NCI-H510A treated with DMSO at 0.1 percent for 48 hours (cell line): ENCODE measurements around the gene RFX8.

ENCODE experiments used
- DNase-seq: peaks from one replicate; lab custom pipeline; 2025; lab: John Stamatoyannopoulos, UW

RFX8 gene

DNA sequence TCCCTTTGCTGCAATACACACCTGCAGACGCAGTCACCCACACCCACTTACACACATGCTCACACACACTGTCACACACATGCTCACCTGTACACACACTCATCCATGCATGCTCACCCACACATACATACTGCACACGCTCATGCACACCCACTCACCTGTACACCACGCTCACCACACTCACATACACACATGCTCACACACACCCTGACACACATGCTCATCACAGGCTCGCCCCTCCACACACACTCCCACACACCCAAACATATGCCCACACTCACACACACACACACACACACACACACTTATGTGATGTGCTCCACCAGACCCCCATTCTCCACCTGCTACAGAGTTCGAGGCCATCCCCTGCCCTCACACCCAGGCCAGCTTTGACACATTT is 64.8 kb downstream of the RFX8 start:
- no peak for DNase-seq

DNA sequence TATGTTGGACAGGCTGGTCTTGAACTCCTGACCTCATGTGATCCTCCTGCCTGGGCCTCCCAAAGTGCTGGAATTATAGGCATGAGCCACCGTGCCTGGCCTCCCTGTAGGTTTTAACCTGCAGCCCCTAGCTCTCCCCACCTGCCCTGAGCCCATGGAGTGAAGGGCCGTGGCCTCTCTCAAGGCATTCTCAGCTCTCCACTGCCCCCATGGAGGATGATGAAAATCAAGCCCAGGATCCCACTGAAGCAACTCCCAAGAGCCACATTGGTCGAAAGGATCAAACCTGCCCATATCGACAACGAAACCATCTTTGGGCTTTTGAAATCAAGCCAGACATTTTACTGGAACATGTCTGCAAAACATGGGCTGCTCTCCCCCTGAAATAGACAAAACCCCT is 65.2 kb downstream of the RFX8 start:
- DNase-seq = no peak

DNA sequence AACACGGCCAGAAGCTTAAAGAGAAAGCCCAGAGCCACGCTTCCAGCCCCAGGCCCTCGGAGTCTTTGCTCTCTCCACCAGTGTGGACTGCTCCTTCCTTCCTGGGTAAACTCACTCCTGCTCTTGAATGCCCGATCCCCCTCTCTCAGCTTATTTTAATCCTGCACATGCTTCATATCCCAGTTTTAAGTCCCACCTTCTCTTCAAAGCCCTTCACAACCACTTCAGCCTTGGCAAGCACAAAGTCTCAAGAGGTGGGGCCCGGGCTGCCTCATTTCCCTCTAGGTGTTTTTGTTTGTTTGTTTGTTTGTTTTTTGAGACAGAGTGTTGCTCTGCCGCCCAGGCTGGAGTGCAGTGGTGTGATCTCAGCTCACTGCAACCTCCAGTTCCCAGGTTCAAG is 66.0 kb downstream of the RFX8 start:
- peak; percentile 12 for DNase-seq

DNA sequence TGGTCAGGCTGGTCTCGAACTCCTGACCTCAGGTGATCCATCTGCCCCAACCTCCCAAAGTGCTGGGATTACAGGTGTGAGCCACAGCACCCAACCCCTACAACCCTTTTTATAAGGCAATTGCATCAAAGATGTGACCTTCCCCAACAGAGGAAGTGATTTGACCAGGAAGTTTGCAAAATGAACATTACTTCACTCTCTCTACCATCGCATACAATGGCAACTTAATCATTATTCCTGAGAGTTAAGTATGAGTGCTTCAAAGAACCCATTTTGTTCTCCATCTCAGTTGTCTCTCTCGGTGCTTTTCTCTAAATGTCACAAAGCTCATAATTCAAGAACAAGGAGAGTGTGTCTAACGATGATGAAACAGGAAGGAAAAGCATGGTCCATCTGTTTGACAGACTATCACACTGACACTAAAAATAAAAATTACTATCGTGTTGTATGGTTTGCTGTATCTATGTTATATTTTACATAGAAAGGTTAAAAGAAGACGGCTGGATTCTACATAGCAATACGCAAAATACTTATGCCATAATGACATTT is 69.5 kb downstream of the RFX8 start:
- DNase-seq = no peak

DNA sequence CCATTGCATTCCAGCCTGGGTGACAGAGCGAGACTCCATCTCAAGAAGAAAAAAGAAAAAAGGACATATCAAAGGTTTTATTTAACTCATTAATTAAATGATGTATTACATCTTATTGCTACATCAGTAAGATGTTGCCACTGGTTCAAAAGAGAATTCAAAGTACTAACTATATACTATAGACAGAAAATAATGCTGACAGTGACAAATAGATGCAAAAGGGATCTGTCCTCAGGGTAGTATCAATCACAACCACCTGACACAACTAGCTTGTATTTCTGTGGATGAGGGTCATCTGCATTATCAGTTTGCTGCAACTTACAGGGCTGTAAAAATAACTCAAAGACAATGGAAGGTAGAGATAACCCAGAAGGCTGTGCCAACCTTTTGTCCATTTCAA is 71.2 kb downstream of the RFX8 start:
- no peak for DNase-seq

GRCh38 chr2:101402630-101403029 is 72.3 kb downstream of the RFX8 start:
- no peak for DNase-seq

- no peak for DNase-seq
Observed at GRCh38 chr2:101401906-101402305, 73.0 kb downstream of the RFX8 start.

DNA sequence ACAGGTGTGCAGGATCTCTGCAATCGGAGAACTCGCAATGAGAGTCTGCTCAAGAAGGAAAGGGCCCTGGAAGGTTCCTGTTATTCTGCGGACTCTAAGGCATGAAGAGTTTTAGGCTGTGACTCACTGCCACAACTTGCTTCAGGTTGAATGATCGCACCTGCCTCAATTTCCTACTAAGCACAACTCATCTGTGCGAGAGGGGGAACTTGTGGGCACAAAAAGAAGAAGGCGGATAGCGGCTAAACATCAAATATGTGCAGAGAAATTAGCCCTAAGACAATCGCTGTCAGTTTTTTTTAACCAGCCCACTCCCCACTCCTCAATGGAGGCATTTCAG is 73.6 kb downstream of the RFX8 start:
- DNase-seq = no peak

GRCh38 chr2:101400506-101401325 is 74.2 kb downstream of the RFX8 start:
- no peak for DNase-seq

GRCh38 chr2:101400048-101400447 is 74.9 kb downstream of the RFX8 start:
- no peak for DNase-seq

DNA sequence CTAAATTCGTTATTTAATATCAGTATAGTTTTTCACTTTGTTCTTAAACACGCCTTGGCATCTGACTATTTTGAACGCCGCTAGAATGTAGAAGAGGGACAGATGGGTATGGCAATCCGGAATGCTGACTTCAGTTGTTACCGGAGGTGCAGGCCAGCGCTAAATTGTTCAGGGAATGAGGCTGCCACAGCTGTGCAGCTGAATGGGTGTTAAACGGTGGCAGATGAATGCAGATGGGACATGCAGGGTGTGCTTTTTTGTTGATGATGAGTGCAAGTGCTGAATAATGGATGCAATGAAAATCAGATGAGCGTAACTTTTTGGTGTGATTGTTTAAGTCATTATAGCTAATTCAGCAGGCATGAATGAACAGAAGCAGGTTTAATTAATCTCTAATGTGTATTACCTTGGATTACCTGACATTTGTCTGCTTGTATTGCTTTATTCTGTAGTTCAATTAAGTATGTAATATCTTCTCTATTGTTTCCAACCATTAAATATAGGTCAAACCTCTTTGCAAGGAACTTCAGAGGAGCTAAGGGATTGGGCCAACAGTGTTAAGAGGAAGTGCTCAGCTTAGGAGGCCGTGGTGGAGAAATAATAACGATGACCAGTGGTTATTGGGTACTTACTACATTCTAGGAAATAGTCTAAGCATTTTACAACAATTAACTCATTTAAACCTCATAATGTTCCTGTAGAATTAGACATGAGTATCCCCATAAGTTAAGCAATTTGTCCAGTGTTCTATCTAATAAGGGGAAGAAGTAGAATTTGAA is 75.7 kb downstream of the RFX8 start:
- DNase-seq = no peak

DNA sequence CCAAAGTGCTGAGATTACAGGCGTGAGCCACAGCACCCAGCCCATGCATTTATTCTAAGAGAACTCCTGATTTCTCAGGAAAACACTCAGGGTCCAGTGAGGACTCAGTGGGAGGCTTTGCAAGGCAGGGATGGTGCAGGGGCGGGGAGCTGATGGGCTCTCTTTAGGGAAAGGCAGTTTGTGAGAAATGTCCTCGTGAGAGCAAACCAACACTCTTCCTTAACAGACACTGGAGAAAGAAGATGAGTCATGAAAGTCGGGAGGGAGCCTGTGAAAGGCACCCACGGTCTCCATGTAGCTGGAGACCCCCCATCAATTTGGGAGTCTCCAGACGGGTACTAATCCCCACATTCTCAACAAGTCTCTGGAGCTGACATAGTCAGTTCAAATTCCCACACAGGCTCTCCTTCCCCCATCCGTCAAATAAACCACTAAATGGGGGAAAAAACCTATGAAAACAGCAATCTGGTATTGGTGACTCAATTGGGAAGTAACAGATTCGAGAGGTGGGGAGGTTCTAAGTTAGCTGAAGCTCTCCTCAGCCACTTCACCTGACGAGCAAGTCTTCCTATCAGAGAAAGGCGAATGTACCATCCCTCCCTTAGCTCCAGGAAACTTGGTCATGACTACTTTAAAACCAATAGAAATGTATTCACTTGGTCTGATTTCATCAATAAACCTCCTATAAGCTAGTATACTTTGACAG is 76.6 kb downstream of the RFX8 start:
- DNase-seq = no peak

DNA sequence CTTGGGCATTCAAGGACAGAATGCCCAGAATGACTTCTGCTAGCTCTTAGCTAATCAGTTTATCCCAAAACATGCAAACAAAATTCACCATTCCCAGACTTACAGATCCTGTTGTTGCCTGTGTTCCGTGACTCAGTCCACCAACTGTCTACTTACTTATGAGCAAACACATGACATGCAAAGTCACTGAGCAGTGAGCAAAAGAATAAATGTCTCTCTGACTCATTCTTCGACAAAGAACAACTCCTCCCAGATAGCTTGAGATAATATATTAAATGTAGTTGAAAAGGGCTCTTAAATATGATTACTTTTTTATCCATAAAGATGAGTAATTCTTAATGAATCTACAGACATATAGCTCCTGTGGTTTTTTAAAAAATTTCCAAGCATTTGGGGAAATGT is 78.6 kb downstream of the RFX8 start:
- DNase-seq = no peak

DNA sequence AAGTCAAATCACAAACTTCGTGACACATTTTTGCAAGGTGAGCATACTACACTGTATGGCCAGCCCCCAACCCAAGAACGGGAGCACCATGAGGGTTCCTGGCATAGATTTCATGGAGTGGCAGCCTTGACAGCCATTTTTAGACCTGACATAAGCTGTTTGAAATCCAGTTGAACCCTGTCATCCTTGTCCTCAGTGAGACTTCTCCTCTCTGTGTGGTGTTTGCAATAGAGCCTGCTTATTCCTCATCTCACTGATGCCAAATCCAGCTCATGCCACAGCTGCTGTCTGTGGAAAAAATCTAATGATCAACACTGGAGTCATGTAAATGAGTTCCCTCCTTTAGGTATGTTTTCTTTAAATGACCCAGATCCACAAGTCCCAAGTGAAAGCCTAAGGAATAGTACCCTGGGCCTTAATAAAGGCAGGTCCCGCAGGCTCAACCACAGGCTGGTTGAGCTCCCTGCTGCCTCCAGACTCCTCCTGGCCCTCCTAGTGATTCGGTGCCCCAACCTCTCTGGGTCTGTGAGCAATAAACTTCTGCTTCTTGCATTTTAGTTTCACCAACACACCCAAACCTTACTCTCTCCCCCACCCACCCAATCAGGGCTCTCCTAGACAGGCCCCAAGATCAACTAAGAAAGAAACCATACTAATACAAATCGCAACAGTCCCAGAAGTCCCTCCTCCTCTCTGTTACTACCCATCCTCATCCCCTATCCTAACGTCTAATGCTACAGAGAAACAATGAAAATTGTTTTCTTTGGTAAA is 79.2 kb downstream of the RFX8 start:
- DNase-seq = no peak

DNA sequence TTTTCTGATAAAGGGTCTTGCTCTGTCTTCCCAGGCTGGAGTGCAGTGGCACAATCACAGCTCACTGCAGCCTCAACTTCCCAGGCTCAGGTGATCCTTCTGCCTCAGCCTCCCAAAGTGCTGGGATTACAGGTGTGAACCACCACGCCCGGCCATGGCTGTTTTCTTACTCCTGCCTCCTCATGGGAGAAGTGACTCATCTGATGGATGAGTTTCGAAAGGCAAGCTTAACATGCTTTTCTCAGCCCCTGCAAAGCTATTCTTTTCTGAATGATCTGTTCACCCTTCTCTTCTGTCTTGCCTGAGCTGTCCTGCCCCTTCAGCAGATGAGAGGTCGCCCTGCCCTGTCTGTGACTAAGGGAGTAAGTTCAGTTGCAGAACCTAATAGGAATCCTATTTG is 86.7 kb downstream of the RFX8 start:
- no peak for DNase-seq

DNA sequence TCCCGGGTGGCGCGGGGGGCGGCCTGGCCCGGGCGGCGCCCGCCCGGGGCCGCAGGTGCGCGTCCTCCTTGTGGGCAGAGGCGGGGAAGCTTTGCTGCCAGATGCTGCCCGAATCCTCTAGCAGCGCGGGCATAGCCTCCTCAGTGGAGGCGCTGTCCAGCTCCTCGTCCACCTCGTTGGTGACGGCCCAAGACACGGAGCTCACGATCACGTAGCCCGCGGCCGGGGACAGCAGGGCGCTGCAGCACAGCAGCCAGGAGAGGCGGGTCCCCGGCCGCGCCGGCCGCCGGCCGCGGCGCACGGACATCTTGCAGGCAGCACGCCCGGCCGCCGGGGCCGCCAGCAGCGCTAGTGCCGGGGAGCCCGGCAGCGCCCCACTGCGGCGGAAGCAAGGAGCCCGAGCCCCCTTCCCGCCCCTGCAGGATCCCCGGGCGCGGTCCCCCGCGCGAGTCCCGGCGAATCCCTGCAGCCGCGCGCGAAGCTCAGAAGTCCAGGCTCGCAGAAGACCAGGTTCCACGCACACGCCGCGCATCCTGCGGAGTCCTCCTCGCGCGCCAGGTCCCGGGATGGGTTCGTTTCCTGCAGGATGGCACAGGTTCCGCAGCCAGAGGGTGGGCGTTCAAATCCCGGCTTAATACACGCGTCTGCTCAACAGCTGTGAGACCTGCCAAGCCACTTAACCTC is 87.6 kb downstream of the RFX8 start, which contains the start of gene CREG2:
TSS of gene CREG2 (minus strand) at position 353 of the 684 bp plus-strand sequence. CDS start at position 307, 46 bp downstream.
- peak; percentile 20 for DNase-seq

- DNase-seq = peak; percentile 10
Observed at GRCh38 chr2:101386599-101387150, 88.2 kb downstream of the RFX8 start.

DNA sequence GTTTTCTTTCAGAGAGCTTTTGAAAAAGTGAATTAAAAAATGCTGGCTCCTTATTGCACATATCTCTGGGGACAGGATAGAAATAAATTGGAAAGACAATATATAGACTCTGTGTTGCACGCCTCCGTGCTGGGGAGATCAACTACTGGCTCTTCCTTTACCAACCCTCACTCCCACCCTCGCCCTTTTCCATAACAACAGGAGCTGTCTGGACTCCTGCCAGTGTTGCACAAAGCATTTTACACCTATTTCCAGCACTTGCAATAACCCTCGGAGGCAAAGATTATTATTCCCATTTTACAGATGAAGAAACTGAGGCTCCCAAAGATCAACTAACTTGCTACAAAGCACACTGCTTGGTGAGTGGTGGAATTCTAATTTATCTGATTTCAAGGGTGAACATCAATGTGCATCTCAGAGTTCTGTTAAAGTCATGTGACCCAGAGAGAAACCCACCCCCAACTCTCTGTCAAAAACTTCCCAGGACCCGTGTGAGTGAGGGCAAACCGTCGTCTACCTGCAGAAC is 91.8 kb downstream of the RFX8 start:
- DNase-seq = no peak

- no peak for DNase-seq
Observed at GRCh38 chr2:101382442-101382841, 92.5 kb downstream of the RFX8 start.

- no peak for DNase-seq
Observed at GRCh38 chr2:101380376-101380775, 94.5 kb downstream of the RFX8 start.

- no peak for DNase-seq
Observed at GRCh38 chr2:101379091-101379490, 95.8 kb downstream of the RFX8 start.
